ENCODE measurements around the gene POTEF.
"Not testable (repeated sequence)": the region's sequence is repeated elsewhere in the genome, so short reads cannot be mapped to it uniquely, and the experiment has no call there.

POTEF gene

GRCh38 chr2:130152816-130153595 is 24.0 kb upstream of the POTEF start:
- no peak for DNase-seq (ENCODE audit: low spot score)

DNA sequence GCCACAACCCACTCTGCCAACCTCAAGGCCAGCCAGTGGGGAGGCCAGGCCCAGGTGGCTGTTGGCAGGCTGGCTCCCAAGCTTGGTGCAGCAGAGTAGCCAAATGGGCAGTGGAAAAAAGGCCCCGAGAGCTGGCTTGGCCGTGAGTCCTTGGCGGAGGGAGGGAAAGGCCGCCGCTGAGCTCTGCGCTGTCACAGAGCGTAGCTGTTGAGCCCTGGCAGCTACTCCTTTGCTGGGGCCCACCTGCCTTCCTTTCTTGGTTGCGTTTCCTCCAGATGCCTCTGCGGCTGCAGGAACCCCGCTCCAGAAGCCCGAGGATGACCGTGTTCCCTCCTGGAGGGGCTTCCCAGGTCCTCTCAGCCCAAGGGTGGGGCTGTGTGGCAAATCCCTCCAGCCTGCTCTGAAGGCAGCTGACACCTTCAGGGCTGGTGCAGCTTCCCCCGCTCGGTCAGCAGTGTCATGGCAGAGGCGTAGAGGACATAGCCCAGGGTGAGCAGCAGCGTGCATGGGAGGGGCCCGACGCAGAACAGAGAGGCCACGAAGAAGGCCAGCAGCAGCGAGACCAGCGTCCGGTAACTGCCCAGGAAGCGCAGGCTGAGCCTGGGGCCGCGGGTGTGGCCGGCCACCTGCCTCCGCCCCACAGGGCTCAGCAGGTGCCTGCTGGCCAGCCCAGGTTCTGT is 23.3 kb upstream of the POTEF start:
- not testable (repeated sequence) for DNase-seq (ENCODE audit: low spot score)

GRCh38 chr2:130151145-130151512 is 22.1 kb upstream of the POTEF start:
- not testable (repeated sequence) for DNase-seq (ENCODE audit: low spot score)

GRCh38 chr2:130150181-130151144 is 21.4 kb upstream of the POTEF start:
- DNase-seq (ENCODE audit: low spot score), result no peak

DNA sequence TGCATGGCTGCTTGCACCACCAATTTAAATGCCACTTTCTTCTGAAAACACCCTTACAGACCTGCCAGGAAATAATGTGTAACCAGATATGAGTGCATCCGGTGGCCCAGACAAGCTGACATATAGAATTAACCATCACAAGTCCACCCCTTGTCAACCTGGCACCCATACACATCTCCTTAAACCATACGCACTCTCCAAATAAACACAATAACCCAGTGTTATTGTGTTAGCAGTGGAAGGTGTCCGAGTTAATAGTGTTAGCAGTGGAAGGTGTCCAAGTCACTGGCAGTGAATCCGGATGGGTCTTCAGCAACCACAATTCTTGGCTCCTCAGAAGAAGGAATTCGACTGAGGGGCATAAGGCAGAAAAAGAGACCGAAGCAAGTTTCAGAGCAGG is 19.5 kb upstream of the POTEF start:
- not testable (repeated sequence) for DNase-seq (ENCODE audit: low spot score)

DNA sequence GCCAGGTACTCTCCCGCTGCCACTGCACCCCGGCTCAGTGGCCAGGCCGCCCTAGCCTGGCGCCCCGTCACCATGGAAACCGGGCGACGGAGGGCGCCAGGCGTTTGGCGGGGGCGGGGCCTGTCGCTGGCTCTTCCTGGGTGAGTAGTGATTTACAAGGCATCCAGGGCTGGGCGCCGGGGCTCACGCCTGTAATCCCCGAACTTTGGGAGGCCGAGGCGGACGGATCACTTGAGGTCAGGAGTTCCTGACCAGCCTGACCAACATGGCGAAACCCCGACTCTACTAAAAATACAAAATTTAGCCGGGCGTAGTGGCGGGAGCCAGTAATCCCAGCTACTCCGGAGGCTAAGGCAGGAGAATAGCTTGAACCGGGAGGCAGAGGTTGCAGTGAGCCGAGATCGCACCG is 16.0 kb upstream of the POTEF start, which contains the start of gene CCDC74B:
Gene CCDC74B (minus strand): TSS at position 107 of the 409 bp plus-strand sequence. CDS start 116 bp downstream, outside the sequence.
- not testable (repeated sequence) for DNase-seq (ENCODE audit: low spot score)

DNA sequence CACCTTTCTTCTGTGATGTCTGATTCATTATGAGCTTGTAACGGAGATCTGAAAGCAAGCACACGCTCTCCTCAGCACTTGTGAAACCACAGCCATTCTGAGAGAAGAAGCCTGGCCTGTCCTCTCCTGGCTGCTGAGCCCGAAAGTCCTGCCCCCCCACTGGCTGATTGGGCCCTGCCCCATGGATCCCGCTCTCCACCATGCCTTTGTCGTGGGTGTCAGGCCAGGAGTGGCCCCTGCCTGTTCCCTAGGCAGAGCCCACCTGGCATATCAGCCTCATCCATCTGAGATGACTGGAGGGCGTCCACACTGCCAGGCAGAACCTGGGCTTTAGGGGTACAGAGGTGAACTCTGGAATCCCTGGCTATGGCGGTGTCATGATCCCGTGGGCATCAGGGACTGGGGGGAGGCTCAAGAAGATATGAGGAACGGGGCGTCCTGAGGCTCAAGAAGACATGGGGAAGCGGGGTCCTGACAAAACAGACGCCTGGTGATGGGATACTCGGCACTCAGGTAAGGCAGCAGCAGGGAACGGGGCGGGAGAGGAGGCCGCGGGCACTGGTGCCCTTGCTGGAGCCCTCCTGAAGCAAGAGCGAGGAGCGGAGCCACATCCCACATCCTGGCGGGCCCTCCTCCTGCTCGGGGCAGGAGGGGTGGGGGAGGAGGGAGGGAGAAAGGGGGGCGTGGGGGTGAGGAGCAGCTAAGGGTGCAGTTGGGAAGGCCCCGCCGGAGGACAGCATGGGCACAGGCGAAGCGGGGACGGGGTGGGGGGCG is 14.4 kb upstream of the POTEF start:
- not testable (repeated sequence) for DNase-seq (ENCODE audit: low spot score)

- not testable (repeated sequence) for DNase-seq (ENCODE audit: low spot score)
These were observed 13.6 kb upstream of the POTEF start for GRCh38 chr2:130142396-130143265.

DNA sequence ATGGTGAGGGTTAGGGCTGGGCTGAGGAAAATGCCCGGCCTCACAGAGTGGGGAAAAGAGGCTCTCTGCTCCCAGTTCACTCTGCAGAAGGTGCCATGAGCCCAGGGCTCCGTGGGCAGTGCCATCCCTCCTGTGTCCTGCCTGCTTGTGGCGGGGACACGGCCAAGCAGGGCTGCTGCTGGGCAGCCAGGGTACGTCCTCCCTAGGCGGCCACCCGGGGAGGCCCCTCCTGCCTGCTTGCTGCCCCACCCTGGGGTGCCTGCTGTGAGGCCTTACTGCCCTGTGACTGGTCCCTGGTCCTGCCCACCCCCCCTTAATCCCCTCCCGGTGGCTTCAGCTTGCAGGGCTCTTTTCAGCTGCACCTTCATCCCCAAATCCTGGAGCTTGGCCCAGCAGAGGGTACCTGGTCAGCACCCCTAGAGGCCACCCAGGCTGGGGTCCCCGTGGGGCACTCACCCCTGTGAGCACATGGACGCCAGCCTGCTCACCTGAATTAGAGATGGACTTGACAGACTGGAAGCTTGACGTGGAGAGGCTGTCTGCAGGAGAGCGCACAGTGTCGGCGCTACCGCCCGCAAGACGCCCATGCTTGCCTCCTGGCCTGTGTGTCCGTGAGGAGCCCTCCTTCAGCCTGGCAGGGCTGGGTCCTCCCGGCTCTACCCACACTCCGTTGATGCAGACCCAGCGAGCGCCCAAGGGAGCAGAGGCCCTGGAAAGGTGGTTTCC is 12.8 kb upstream of the POTEF start:
- DNase-seq (ENCODE audit: low spot score), result not testable (repeated sequence)

- DNase-seq (ENCODE audit: low spot score), result not testable (repeated sequence)
These were observed 12.0 kb upstream of the POTEF start for GRCh38 chr2:130141002-130141401.

DNA sequence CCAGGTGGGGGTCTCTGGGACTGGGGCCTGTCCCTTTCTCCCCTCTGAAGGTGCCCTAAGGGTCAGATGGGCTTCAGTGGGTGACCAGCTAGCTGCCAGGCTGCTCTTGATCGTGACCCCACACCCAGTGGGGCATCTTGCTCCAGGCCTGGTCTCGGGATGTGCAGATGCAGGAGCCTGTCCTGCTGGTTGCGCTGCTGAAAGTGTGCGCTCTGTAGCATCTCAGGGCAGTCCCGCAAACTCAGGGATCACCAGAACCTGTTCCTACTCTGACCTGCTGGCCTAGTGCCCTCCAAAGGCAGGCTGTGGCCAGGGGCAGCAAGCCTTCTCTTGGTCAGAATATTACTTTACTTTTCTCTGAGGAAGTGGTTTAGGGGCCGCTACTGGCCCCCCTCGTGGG is 11.5 kb upstream of the POTEF start:
- DNase-seq (ENCODE audit: low spot score), result not testable (repeated sequence)

DNA sequence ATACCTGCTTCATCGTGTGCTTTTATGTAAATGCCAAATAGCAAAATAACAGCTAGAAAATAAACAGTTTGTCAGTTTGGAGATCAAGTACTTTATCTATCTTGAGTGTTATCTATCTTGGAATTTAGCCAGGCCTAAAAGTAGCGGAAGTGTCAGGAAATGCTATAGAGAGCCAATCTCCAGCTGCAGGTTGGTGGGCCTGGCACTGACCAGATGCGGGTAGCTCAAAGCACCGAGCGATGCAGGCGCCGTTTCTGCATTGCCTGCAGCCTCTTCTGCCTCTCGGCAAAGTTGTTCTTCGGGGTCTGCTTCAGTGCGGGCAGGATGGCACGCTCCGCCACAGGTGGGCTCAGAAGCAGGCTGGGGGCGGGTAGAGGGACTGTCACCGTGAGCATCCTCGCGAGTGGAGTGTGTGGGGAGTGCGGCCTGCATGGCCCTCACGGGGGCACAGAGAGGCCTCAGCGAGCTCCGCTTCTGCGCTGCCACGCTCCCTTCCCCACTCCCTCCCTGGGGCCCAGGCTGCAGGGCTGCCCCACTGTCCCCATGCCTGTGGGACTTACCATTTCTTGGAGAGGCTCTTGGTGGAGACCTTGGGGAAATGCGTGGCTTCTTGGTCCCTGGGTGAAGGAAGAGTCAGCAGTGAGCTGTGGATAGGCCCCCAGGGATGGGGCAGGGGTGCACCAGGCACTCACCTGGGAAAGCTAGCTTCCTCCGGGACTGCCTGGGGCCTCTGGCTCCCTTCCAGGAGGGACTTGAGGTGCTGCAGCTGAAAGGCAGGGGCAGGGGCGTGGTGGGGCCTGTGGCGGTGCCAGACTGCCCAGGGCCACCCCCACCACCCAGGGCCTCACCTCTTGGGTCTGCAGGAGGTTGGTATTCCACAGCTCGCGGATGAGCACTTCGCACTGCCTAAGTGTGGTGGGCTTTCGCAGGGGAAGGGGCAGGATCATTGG is 10.6 kb upstream of the POTEF start:
- DNase-seq (ENCODE audit: low spot score), result not testable (repeated sequence)

GRCh38 chr2:130138841-130139251 is 9.8 kb upstream of the POTEF start:
- not testable (repeated sequence) for DNase-seq (ENCODE audit: low spot score)

GRCh38 chr2:130138326-130138725 is 9.3 kb upstream of the POTEF start:
- not testable (repeated sequence) for DNase-seq (ENCODE audit: low spot score)

GRCh38 chr2:130137118-130137517 is 8.1 kb upstream of the POTEF start:
- DNase-seq (ENCODE audit: low spot score), result not testable (repeated sequence)

DNA sequence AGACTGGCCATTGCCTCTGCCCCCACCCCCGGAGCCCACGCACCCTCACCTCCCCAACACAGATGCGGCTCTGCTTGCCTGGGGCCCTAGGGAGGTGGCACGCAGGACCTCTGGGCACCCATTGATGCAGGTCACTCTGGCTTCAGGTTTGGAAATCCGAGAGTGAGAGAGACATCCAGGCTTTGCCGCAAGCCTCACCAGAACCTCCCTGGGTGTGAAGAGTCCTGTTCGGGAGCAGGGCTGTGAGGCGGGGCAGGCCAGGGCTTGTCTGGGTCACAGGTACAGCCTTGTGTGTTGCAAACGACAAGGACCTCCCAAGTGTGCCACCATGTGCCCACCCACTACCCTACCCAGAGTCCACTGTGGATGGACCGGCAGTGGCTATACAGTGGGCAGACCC is 7.5 kb upstream of the POTEF start:
- DNase-seq (ENCODE audit: low spot score), result not testable (repeated sequence)

DNA sequence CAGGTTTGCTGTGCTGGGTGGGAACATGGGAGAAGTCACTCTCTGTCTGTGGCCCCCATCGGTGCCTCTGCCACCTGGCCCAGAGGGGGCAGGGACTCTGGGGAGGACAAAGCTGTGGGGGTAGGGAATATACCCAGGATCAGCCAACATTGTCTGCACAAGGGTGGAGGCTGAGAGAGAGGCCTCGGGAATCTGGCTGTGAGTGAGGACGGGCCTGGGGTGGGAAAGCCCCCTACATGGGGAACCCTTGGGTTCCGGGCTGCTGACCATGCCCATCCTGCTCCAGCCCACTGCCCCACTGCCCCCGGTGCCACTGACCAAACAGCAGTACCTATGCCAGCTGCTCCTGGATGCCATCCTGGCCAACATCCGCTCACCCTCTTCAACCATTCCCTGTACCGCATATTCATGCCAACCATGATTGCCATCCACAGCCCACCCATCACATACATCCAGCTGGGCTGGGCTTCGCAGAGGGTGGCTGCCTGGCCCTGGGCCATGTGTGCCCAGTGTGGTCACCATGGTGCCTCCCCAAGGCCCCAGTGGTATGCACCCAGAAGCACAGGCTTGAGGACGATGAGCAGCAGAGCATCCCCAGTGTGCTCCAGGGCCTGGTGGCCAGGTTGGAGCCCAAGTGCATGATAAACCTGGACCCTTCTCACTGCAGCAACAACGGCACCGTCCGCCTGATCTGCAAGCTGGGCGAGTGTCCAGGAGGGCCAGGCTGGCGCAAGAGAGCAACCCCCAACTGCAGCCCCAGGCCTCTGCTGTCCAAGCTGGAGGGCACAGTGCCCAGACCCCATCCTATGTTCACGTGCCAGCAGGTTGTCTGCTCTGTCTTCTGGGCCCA is 6.9 kb upstream of the POTEF start:
- no peak for DNase-seq (ENCODE audit: low spot score)

Data from HuH-7 (cell line).